Activated effector memory CD4-positive, alpha-beta T cell treated with Interleukin-2 at 50 U/mL for 16 hours (primary cell): ENCODE data around the gene DPEP3.
"Not testable (repeated sequence)": the region's sequence is repeated elsewhere in the genome, so short reads cannot be mapped to it uniquely, and the experiment has no call there.

Experiments
- DNase-seq: peaks from one replicate; pipeline ENCODE4 v3.0.0-alpha.2; 2020

Gene DPEP3

DNA sequence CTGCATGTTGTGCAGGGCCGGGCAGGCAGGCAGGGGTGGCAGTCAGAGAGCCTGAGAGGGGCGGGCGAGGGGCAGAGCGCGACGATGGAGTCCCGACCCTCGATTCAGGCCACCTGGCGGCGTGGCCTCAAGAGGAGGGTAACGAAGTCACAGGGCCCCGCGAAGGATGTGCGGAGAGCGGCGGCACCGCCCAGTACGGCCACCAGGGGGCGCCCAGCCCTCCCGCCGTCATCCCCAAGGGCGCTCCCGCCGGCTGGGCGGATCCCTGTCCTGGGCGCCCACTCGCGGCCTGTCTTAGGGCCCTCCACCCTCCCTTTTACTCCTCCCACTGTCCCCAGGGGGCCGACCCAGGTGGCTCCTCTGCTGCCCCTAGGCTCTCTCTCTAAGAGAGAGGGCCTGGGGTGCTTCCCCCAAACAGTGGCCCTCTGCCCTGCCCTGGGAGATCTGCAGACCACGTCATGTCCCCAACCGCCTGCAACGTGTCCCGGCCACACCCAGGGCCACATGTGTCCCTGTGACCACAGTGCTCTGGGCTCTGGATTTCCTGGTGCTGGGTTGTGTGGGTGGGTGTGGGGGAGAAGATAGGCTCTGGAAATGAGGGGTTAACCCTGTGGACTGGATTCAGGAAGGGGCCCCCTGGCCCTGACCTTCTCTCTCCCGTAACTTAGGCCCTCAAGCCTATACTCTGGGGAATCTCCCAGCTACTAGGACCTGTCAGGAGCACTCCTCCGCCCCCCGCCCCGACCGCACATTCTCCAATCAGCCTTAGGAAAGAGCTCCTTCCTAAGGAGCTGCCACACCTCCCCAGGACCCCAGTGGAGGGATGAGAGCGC, 13.1 kb upstream of the DPEP3 start:
- DNase-seq = peak; percentile 74

DNA sequence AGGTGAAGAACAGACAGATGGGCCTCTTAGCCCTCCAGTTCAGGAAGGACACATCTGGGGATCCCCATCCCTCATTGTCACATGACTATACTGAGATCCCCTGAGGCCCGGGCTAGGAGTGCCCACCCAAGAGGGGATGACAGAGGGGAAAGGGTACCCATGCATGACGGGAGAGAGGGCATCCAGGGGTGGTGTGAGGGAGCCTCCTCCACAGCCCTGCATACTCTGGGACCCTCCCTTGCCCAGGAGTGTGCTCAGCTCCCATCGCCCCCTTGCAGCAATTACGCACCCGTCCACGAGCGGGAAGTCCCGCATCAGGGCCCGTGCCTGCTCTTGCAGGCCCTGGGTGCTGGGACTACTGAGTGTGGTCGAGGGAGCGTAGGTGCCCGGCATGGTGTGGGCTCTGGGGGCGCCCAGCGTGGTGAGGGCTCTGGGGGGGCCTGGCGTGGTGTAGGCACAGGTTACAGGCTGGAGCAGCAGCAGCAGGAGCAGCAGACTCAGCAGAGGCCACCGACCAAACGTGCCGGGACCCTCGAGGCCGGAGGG, 12.4 kb upstream of the DPEP3 start:
- DNase-seq = no peak

DNA sequence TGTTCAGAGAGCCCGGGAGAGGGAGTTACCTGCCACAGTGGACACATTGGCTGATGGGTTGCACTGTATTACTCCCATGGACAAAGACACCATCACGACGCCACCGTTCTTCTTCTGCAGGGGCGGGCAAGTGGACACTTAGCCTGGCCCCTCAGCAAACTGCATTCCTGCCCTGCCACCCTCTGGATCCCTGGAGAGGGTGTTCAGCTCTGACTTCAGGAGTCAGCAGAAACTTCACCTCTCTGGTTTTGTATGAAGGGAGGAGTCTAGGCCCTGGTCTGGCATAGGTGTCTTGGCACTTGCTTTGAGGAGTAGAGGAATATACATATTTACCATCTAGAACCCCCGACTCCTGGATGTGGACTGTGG, 9.7 kb upstream of the DPEP3 start:
- DNase-seq = no peak

DNA sequence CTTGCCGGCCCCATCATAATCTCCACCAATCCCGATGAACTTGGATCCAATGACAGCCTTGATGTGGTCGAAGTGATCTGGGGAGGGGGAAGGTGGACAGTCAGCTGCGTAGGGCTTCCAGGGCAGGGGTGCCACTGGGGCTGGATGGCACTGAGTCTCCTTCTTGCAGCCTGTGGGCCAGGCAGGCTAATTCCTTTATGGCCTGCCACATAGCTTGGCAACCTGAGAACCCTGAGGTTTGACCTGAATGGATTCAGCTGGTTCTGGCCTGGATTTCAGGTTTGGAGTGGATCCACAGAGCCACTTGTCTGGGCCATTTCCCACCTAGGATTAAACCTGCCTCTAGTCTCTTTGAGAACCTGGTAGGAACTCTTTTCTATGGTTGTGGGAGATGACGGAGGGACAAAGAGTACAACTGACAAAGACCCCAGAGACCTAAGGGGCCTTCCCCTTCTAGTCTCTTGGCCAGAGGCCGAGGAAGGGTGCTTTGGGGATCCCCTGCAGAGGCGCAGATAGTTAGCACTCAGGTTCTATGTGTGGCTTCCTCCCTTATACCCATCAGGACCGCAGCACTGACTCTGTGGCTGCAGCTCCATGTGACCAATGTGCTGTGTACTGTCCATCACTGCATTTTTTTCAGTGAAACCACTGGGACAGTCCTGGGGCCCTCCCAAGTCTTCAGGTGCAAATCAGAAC, 9.2 kb upstream of the DPEP3 start:
- no peak for DNase-seq

DNA sequence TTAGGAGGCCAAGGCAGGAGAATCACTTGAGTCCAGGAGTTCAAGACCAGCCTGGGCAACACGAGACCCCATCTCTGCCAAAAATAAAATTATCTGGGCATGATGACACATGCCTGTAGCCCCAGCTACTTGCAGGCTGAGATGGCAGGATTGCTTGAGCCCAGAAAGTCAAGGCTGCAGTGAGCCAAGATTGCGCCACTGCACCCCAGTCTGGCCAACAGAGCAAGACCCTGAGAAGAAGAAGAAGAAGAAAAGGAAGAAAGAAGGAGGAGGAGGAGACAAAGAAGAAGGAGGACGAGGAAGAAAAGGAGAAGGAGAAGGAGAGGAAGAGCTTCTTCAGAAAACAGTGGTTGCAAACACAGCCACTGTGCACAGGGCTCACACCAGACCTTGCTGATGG, 8.4 kb upstream of the DPEP3 start:
- no peak for DNase-seq

DNA sequence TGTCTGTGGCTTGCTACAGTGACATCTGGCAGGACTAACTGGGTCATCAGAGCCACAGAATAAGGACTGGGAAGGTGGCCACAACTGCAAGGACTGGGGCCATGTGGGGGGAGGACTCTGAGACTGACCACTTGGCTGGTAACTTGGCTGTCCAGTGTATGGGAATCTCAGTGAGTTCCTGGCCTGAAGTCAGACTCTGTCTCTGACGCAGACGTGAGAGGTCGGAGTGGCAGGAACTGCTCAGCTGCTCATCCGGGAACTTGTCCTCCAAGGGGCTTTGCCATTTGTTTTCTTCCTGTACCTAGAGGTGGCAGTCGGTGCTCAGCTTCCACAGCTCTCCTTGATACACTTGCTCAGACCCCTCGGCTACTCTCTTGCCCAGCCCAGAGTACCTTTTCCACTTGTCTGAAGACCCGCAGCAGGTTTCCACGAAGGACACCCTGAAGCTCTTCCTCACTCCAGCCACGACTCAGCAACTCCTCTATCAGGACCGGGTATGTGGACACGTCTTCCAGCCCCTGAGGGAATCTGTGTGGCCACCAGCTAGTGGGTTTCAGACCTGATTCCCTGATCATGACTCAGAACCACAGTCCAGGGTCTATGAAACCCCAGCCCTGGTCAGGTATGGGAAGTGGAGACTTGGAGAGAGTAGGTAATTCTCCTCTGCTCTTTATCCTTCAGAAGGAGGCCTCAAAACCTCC, 7.3 kb upstream of the DPEP3 start:
- no peak for DNase-seq

DNA sequence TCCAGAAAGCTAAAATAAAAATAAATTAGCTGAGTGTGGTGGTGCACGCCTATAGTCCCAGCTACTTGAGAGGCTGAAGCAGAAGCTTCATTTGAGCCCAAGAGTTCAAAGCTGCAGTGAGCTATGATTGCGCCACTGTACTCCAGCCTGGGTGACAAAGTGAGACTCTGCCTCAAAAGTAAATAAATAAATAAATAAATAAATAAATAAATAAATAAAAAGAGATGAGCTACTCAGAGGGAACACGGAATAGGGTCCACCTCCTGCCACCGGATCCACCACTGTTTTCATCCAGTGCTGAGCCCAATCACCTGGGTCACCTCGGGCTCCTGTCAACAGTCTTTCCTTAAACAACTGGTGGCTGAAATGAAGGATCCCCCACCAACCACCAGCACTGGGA, 6.7 kb upstream of the DPEP3 start:
- DNase-seq = no peak

DNA sequence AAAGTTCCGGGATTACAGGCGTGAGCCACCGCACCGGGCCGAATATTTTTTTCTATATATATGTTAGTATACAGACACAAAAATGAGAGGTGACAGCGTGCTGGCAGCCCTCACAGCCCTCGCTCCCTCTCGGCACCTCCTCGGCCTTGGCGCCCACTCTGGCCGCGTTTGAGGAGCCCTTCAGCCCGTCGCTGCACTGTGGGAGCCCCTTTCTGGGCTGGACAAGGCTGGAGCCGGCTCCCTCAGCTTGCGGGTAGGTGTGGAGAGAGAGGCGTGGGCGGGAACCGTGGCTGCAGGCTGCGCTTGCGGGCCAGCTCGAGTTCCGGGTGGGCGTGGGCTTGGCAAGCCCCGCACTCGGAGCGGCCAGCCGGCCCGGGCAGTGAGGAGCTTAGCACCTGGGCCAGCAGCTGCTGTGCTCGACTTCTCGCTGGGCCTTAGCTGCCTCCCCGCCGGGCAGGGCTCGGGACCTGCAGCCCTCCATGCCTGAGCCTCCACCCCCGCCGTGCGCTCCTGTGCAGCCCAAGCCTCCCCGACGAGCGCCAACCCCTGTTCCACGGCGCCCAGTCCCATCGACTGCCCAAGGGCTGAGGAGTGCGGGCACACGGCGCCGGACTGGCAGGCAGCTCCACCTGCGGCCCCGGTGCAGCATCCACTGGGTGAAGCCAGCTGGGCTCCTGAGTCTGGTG, 1.9 kb upstream of the DPEP3 start:
- DNase-seq = no peak

DNA sequence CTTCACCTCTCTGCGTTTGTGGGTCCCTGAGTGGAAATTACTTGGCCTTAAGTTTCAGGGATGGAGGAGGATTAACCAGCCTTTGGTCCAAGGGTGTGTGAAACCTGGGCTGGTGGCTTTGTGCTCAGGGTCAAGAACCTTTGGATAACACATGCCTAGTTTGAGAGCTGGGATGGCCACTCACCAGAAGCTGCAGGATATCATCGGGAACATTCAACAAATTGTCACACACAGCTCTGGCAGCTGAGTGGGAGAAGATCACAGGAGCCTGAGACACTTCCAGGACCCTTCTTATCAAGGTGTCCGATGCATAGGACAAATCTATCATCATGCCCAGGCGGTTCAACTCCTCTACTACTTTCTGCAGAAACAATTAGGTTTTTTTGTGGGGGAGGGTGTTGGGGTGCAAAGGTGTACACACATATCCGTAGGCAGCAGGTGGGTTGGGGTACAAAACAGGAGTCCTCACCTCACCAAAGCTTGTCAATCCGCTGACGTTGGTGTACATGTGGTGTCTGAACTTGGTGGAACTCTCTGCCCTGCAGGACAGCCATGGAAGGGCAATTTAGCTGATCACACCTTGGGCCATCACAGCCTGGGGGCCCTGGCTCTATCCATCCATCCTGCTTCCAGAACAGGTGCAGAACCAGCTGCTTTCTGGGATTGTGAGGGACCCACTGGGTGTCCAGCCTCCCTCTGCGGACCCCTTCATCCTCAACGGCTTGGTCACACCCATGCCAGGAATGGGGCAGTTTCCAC, 2.7 kb downstream of the DPEP3 start:
- no peak for DNase-seq

DNA sequence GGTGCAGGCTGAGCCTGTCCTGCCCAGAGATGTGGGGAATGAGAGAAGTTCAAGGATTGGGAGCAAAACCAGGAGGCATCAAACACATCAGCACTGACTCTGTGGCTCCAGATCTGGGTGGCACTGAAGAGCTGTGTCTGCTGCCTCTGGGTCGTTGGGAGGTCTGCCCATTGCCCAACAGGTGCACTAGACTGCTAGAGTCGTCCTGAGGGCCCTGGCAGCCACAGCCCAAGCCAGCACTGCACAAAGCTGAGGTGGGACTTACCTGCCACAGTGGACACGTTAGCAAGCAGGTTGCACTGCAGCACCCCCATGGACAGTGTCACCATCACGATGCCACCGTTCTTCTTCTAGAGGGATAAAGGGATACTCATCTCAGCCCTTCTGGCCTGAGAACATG, 3.3 kb downstream of the DPEP3 start:
- DNase-seq = no peak

DNA sequence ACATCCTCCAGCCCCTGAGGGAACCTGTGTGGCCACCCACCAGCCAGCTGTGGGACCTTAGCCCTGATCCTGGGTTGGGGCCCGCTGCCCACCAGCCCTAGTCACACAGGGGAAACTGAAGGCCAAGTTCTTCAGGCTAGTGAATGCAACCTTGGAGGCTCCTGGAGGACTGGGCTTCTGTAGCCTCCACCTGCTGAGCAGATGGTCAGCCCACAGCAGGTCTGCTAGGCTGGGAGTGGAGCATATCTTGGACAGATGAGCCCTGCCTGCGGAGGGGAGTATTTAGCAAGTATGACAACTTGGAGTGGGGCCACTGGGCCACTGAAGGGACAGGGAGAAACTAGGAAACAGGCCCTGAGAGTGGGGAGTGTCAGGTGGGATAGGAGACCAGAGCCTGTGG, 4.1 kb downstream of the DPEP3 start:
- no peak for DNase-seq

DNA sequence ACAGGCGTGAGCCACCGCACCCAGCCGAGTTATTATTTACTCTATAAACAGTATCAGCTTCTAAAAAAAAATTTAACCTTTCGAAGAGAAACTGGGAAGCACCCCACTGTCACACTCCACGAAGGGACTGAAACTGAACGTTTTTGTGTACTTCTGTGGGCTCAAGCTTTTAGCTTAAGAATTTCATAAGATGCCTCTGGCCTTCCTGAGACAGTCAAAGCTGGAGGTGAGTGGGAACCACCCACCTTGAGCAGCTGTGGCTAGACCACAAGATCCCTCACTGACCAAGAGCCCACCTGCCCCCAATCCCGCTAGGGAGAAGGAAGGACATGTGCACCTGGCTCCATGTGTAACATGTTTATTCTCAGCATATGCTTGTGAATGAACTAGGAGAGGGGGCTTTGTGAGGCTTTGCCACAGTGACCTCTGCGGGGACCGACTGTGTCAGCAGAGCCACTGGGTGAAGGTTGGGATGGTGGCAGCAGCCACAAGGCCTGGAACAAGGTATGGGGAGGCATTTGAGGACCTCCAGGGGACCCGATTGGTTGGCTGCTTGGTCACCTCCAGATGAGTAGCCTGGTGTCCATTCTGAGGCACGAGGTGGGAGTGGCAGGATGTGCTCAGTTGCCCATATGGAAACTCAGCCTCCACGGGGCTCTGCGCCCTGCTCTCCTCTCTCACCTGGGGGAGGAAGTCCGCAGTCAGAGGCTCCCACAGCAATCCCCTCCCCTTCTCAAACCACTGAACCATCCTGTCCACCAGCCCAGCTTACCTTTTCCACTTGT, 4.8 kb downstream of the DPEP3 start:
- no peak for DNase-seq

DNA sequence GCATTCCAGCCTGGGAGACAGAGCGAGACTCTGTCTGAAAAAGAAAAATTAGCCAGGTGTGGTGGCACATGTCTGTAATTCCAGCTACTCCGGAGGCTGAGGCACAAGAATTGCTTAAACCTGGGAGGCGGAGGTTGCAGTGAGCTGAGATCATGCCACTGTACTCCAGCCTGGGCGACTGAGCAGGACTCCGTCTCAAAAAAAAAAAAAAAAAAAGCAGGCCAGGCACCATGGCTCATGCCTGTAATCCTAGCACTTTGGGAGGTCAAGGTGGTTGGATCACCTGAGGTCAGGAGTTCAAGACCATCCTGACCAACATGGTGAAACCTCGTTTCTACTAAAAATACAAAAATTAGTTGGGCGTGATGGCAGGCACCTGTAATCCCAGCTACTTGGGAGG, 8.0 kb downstream of the DPEP3 start:
- DNase-seq = not testable (repeated sequence)

DNA sequence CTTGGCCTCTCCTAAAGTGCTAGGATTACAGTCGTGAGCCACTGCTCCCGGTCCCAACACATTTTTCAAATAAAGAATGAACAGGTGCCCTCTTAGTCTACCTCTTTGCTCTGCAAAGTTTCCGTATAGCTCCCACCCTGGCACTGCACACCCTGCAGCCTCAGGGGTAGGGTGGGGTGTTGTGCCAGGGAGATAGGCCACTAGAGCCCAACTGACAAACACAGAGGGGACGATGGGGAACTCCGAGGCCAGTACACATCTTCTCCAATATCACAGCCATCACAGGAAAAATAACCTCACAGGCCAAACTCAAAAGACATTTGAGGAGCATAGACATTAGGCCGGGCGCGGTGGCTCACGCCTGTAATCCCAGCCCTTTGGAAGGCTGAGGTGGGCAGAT, 9.2 kb downstream of the DPEP3 start:
- no peak for DNase-seq

DNA sequence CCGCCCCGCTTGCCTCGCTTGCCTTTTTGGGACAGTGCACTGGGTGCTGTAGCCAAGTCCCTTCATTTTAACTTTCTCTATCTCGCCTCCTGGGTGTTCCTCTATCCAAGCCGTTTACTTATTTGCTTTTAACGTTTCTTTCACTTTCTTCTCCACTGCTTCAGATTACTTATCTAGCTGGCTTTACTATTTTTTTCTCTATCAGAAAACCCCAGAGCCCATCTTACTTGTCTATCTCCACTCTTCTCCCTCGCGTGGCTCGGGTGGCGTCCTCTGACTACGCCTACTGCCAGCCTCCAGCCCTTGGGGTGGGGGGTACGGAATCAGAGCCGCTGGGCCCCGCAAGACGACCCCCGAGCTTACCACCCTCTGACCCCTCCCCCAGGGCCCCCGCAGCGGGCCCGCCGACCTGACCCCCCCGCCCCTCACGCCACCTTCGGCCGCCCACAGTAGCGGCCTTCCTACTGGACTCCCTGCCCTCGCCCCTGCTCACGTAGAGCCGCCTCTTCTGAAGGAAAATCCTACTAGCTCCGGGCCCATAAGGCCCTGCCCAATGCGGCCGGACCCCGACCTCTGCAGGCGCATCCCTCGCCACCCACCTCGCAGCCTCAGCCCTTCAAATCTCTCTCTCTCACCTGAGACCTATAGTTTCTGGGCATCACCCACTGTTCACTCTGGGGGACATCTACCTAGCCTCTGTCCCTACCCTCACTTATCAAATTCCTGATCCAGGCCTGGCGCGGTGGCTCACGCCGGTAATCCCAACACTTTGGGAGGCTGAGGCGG, 10.9 kb downstream of the DPEP3 start:
- DNase-seq = no peak

DNA sequence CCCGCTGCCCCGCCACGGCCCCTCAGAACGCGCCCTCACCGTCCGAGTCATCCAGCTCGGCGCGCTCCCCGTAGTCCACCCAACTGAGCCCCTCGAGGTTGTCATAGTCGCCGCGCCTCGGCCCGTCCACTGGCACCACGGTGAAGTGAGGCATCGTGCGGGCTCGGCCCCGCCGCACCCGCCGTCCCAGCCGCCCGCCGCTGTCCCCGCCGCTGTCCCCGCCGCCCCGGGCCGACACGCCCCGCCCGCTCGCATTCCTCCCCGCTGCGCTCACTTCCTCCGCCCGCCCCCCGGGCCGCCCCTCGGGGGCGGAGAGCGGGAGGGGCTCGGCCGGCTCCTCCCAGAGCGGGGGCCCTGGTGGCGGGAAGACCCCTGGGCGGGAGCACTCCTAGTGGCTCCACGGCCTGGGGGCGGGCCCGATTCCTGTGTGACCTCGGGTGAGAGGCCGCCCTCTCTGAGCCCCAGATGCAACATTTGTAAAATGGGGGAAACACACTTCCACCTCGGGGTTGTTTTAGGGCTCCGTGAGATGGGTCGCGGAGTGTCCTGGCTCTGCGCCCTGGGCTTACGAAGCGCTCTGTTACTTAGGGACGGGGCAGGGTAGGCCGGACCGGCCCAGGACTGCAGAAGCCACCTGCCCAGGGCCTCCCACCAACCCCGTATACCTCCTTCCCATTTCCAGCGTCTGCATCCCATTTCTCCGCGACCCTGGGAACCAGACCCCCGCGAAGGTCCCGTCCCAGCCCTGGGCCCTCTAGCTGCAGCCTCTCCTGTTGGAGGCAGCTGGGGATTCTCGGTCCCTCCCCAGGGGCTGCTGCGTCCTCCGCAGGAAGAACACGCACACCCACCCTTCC, 11.7 kb downstream of the DPEP3 start, which contains the start of gene SLC12A4:
Gene SLC12A4, minus strand, starts transcription at position 238 of the 854 bp plus-strand sequence. Its CDS starts 84 bp downstream, at position 154.
- DNase-seq = peak; percentile 78

DNA sequence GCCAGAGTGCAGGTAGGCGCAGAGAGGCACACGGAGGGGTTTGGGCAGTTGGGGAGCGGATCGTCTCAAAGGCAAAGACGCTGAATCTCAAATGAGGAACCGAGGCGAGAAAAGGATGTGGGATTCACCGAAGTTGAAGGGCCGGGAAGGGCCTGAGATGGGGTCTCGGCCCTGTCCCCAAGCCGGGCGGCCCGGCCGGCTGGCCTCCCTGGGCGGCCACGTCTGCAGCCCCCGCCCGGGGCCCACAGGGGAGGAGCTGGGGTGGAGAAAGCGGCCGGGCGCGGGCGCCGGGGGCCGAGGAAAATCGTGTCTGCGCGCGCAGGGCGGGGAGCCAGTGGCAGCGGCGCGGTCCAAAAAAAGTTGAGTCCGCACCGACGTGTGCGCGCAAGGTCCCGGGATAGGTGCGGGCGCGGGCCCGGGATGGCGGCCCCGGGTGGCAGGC, 12.3 kb downstream of the DPEP3 start:
- no peak for DNase-seq

DNA sequence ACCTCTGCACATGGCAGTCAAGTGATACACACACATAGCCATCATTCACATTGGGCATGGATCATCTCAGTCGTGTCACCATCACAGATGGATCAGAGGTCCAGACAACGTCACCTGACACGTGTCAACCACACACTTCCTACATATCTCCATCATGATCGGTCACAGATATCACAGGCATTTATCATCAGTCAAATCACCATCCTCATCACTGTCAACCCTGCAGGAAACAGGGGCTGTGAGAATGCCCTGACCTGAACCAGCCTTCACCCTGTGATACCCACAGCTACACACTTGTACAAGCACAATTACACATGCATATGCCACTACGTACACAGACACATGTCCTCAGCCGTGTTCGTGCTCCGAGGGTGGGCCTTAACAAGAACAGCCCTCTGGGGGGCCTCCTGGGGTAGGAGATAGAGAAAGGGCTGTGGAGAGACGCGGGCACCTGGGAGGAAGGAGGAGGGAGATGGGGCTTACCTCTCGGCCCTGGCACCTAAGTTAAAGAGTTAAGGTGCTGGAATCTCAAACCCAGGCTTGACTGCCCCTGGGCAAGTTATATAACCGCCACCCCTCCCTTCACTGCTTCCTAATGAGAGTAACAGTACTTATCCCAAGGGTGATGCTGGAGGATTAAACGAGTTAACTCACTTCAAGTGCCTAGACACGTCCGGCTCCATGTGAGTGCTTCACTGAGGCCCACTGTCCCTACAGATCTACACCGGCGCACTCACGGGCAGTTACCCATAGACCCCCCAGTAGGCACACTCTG, 12.9 kb downstream of the DPEP3 start:
- DNase-seq = no peak
